ENCODE measurements around the gene NKAIN2.
"Not testable (repeated sequence)": the region's sequence is repeated elsewhere in the genome, so short reads cannot be mapped to it uniquely, and the experiment has no call there.

Gene NKAIN2

DNA sequence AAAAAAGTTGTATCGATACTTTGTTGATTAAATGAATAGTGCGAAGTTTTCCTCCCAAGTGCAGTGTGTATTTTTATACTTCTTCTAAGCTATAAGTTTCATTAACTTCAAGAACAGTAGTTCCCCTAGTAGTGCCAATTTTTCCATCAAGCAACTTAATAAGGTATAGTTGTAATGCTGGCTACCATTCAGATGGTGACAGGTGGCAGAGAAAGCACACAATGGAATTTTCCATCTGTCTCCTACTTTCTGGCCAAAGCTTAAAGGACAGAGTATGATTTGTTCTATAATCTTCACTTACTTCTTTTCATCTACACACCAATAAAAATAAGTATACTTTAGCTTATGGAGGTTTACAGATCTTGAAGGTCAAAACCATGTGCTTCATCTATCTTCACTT, 431.1 kb downstream of the NKAIN2 start:
- no peak for DNase-seq
- in situ Hi-C loops (cut with MboI; ENCODE audit: low pct_unique_long_range_greater_than_20kb, low sequenced_read_pairs) = no loop called here

DNA sequence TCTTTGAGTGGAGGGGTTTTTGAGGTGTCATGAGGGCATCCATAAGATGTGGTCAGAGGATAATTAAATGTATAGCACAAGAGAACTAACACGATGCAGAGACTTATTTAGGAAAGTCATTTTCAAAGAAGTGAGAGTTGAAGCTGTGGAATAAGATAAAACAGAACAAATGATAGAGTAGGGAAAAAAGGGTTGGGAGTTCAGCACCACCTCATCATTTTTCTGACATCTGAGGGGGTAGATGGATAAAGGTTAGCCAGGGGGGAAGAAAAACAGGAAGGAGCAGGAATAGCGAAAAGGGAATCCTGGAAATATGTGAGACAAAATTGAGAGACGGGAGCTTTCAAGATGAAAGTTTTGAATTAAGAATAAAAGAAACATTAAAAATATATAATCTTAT, 434.2 kb downstream of the NKAIN2 start:
- in situ Hi-C loops (cut with MboI; ENCODE audit: low pct_unique_long_range_greater_than_20kb, low sequenced_read_pairs) = no loop called here
- DNase-seq = no peak

DNA sequence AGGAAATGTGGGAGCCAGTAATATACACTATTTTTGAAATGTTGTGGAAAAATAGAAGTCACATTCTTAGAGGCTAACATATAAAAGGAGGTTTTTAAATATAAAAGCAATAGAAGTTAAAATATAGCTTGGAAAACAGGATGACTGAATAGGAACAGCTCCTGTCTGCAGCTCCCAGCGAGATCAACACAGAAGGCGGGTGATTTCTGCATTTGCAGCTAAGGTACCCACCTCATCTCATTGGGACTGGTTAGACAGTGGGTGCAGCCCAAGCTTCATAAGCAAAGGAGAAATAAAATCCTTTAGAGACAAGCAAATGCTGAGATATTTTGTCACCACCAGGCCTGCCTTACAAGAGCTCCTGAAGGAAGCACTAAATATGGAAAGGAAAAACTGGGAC, 434.7 kb downstream of the NKAIN2 start:
- in situ Hi-C loops (cut with MboI; ENCODE audit: low pct_unique_long_range_greater_than_20kb, low sequenced_read_pairs); DNase-seq: not testable (repeated sequence)

DNA sequence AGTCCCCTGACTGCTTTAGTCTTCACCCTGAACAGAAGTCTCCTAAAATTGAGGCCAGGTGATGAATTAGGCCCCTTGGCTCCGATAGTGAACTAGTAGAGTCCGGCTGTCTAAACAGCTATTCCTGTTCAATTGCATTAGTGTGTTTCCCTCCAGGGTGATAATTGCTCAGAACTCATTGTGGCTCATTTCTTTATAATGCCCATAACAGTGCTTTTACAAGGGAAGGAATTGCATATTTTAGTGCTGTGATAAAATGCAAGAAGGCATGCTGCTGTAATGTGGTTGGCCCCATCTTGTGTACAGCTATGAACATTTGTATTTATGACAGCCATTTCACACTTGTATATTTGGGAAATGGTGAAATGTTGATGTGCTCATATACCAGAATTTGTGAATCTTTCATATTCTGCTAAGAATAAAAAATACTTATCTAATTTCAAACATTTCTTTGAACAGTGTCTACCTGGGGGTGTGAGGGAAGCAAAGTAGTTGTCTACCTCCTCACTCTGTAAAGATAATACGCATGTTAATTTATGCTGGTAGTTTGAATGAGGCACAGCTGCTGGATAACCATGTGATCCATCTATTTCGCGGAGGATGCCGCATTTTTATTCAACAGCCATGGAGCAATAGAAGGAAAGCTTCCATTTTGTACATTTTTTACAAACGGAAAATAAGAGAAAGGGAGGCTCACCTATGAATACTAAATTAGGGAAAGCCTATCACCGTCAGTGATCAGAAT, 451.4 kb downstream of the NKAIN2 start:
- DNase-seq = no peak
- in situ Hi-C loops (cut with MboI; ENCODE audit: low pct_unique_long_range_greater_than_20kb, low sequenced_read_pairs) = no loop called here

DNA sequence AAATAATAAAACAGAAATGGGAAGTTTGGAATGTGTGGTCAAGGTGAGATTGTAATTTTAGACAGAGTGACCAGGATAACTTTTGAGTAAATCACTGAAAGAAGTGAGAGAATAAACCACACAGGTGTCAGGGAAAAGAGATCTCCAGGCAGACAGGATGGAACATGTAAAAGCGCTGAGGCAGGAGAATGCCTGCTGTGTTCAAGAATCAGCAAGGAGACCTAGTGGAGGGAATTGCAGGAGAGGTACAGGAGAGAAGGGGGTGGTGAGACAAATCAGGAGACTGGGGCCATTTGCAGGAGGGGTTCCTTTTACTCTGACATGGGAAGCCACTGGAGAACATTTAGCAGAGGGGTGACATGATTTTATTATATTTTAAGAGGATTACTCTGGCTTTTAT, 456.7 kb downstream of the NKAIN2 start:
- in situ Hi-C loops (cut with MboI; ENCODE audit: low pct_unique_long_range_greater_than_20kb, low sequenced_read_pairs) = no loop called here

DNA sequence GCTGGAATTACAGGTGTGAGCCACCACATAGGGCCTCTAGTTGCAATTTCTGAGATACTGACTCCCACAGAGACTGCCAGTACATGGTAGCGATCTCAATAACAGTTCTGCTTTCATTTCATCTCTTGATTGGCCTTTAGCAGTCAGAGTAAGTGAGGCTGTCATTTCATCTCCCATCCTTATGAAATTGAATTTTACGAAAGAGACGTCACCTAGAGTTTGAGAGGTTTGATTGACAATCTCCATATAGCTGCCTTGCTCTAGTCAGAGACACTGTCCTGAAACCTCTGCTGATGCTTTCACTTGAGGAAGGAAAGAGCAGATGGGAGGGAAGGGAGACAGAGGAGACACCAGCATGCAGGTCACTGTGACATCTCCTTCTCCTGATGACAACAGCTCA, 466.1 kb downstream of the NKAIN2 start:
- DNase-seq = no peak
- in situ Hi-C loops (cut with MboI; ENCODE audit: low pct_unique_long_range_greater_than_20kb, low sequenced_read_pairs) = no loop called here

More for the DNA sequence above, 456.7 kb downstream of the NKAIN2 start:
- no peak for DNase-seq

DNA sequence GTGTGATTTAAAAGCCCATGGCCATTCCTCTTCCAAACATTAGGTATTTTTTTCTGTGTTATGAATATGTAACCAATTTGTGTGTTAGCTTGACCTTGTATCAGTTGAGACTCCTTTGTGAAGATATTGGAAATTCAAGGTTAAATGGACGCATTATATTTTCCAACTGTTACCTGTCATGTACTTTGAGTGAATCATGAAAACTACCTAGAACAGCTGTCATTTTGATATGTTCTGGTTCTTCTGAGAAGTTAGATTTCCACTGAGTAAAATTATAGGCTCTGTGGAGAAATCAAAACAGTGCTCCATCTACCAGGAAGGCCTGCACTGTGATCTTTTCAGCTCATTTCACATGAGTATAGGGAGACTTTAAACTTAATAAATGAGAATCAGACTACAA, 470.0 kb downstream of the NKAIN2 start:
- no peak for DNase-seq
- in situ Hi-C loops (cut with MboI; ENCODE audit: low pct_unique_long_range_greater_than_20kb, low sequenced_read_pairs) = no loop called here

DNA sequence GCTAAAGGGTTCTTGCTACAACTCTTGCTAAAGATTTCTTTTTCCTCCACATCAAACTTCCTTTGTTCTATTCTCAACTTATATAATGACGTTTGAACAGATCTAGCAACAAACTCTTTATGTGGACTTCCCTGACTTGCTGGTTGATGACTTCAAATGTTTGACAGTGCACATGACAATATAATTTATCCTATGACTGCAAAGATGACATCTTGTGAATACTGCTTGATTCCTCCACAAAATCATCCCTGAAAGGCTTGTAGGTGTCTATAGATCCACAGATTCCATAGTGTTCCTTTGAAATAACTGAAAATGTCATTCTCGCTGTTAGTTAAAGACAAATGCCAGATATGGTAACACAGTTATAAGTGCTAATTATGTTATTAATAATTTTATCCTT, 478.9 kb downstream of the NKAIN2 start:
- in situ Hi-C loops (cut with MboI; ENCODE audit: low pct_unique_long_range_greater_than_20kb, low sequenced_read_pairs) = no loop called here
- no peak for DNase-seq

DNA sequence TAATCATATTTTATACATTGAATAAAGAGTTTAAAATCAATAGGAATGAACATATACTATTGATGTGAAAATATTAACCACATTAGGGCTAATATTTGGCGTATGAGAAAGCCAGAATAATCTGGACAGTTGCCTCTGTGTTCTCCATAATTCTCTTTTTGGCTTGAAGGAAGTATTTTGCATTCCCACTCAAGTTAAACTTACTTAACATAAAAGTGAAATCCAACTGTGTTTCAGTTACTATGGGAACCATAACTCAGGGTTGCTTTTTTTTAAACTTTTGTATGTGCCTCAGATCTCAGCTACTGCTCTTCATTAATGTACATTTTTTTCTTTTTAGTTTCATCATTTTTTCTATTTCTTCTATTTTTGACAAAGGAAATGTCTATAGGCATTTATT, 479.8 kb downstream of the NKAIN2 start:
- no peak for DNase-seq
- in situ Hi-C loops (cut with MboI; ENCODE audit: low pct_unique_long_range_greater_than_20kb, low sequenced_read_pairs) = no loop called here

DNA sequence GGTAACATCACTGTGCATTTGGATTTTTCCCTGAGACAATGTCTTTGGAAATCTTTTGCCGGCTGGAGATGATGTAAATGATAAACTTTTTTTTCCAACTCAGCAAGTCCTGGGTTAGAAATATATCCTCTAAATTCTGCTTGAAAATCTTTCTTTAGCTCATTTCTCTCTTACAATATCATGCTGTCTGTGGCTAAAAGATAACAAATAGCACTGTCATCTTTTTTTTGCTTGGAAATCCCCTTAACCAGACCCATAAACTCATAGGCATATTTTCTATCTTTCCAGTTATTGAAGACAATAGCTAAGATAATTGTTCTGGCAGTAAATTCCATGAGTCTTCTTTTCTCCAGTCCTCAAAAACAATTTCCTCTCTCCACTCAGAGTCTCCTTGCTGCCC, 481.5 kb downstream of the NKAIN2 start:
- in situ Hi-C loops (cut with MboI; ENCODE audit: low pct_unique_long_range_greater_than_20kb, low sequenced_read_pairs) = no loop called here
- no peak for DNase-seq

DNA sequence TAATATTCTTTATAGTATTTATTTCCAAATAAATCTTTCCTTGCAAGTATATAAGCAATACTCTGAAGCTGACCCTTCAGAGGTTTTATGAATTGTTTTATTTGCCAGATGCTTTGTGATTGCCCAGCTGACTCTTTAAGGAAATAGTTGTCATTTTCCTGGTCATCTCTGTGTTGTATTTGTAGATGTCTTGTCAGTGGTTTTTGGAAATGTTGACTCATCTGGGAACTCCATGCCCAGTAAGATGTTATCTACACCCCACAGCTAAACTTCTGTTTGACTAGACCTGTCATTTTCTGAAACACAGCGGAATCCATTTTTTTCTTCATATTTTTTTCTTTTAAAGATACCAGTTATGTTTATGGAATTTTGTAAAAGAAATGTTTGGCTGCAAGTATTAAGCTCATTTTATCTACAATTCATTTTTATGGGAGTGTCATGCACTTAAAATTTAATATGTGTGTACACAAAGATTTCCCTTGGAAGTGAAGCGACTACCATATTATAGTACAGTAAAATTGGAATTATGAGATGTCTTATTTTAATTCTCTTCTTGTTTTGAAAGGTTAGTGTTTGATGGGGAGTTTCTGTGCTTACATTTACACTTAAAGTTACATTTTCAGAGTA, 491.0 kb downstream of the NKAIN2 start:
- no peak for DNase-seq
- in situ Hi-C loops (cut with MboI; ENCODE audit: low pct_unique_long_range_greater_than_20kb, low sequenced_read_pairs) = no loop called here

DNA sequence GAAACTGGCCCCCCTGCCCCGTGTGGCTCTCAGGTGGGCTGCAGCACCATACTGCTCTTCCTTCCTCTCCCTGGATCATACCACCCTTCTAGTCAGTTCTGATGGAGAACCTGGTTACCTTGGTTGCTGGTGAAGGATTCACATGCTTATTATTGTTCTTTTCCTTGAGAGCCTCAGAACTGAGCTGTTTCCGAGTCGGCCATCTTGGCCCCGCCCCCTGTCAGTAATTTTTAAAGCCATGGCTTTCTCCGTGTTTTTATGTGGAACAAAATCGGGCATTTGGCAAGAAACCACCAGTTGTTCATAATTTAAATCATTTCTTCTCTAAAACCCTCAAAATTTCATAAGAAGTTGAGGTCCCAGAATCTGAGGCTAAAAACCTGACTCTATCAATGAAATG, 493.8 kb downstream of the NKAIN2 start:
- DNase-seq = no peak
- in situ Hi-C loops (cut with MboI; ENCODE audit: low pct_unique_long_range_greater_than_20kb, low sequenced_read_pairs) = no loop called here

DNA sequence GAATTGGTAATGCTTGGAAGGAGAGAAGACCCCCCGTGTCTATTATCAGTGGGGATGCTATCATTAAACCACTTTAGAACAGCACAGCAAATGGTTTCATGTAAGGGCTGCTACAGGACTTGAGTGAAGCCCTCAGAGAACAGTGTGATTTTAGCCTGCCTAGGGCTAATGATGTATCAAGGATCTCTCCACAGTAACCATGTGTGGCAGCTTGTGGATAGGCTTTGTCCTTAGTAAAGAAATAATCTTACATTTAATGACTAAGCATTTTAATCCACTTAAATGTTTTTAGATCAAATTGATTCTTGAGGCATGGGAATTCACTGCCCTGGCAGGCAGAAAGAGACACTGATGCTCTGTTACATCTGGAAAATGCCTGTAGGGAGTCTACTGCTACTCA, 495.1 kb downstream of the NKAIN2 start:
- in situ Hi-C loops (cut with MboI; ENCODE audit: low pct_unique_long_range_greater_than_20kb, low sequenced_read_pairs) = no loop called here
- no peak for DNase-seq

DNA sequence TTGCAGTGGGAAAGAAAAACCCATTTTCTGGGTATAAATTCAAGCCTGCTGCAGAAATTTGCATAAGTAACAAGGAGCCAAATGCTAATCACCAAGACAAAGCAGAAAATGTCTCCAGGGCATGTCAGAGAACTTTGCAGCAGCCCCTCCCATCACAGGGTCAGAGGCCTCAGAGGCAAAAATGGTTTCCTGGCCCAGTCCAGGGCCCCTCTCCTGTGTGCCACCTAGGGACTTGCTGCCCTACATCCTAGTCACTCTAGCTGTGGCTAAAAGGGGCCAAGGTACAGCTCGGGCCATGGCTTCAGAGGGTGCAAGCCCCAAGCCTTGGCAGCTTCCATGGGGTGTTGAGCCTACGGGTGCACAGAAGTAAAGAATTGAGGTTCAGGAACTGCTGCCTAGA, 497.2 kb downstream of the NKAIN2 start:
- in situ Hi-C loops (cut with MboI; ENCODE audit: low pct_unique_long_range_greater_than_20kb, low sequenced_read_pairs); DNase-seq: not testable (repeated sequence)

DNA sequence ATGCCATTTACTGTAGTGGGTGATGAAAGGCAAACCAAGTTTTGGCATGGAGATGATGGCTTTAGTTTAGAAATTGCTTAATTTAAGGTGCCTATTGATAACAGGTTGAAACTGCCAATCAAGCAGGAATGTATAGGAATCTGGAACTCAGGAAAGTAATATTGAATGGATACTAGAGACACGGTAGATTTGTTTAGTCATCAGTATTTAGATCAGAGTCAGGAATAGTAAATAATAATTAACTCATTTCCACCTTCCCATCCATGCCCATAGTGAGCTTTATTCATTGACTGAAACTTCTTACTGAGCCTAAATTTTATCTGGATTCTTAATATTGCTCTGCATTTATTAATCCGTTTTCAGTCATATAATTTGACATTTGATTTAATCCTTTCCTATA, 500.3 kb downstream of the NKAIN2 start:
- in situ Hi-C loops (cut with MboI; ENCODE audit: low pct_unique_long_range_greater_than_20kb, low sequenced_read_pairs) = no loop called here
- no peak for DNase-seq

DNA sequence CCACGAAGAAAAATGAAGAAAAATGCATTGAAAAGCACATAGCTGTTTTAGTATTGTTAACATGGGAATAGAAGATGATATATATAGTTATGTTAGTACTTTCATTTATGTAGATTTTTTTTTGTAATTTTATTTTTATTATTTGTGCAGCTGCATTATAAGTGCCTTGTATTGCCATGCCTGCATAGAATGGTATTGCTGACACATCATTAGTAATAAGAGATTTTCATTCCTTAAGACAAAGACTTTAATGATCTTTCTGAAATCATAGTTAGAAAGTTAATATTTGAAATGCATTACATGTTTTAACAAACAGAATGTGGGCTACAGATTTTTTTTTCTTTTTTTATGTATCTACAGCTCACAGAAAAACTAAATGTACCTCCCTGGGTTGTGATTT, 506.5 kb downstream of the NKAIN2 start:
- in situ Hi-C loops (cut with MboI; ENCODE audit: low pct_unique_long_range_greater_than_20kb, low sequenced_read_pairs) = no loop called here
- DNase-seq = no peak

DNA sequence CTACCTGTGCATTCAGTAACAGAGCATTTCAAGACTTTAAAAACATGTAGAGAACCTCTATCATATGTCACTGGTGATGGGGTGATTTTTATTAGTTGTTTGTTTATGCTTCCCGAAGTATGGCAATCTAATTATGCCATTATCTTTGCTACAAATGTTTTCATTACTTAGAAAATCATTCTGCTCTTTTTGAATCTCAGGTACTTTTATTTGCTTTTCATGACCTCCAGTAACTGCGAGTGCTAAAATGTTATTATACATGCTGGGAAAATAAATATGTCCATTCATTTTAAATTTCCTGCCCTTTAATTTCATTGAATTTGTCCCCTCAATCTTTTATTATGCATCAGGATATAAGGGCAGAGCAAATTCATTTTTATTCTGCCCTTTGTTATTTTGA, 515.7 kb downstream of the NKAIN2 start:
- in situ Hi-C loops (cut with MboI; ENCODE audit: low pct_unique_long_range_greater_than_20kb, low sequenced_read_pairs) = no loop called here
- DNase-seq = no peak

DNA sequence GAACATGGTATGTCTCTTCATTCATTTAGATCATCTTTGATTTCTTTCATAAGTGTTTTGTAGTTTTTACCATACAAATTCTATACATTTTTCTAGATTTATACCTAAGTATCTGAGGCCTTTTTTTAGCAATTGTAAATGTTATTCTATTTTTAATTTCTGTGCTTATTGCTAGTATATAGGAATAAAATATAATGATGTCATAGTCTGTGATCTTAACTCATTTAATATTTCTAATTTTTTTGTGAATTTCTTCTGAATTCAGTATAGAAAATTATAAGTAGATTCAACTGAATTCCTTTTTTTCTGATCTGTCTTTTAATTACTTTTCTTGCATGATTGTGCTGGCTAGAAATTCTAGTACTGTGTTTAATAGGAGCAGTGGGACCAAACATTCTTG, 520.6 kb downstream of the NKAIN2 start:
- in situ Hi-C loops (cut with MboI; ENCODE audit: low pct_unique_long_range_greater_than_20kb, low sequenced_read_pairs) = no loop called here
- DNase-seq = no peak

DNA sequence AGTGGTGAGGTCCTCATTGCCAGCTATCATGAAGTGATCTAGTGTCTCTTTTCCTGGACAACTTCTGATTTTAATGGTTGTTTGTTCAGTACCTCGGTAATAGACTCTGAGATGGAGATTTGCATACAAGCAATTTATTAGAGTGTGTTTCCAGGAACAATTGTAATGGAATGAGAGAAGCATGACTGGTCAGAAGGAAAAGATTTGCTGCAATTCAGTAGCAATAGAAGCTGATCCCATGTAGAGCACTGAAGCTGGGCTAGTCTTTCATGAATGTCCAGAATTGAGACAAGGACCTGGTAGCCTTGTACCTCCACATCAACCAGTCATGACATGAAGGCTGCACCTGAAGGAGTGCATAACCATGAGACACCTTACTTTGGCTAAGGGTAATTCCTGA, 526.5 kb downstream of the NKAIN2 start:
- DNase-seq = no peak
- in situ Hi-C loops (cut with MboI; ENCODE audit: low pct_unique_long_range_greater_than_20kb, low sequenced_read_pairs) = no loop called here

DNA sequence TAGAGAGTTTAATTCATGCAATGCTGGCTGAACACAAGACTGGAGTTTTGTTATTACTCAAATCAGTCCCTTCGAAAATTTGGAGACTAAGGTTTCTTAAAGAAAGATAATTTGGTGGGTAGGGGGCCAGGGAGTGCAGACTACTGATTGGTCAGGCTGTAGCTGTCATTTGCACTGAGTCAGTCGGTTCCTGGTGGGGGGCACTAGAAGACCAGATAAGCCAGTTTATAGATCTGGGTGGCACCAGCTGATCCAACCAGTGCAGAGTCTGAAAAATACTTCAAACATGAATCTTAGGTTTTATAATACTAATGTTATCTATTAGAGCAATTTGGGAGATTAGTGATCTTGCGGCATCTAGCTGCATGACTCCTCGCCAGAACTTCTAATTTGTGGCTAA, 530.7 kb downstream of the NKAIN2 start:
- no peak for DNase-seq
- in situ Hi-C loops (cut with MboI; ENCODE audit: low pct_unique_long_range_greater_than_20kb, low sequenced_read_pairs) = no loop called here
